IMR-90 (cell line): ENCODE measurements around the gene ADGRB3. TPM values are rescaled to one million over a fixed set of nuclear protein-coding genes. Genes with fewer than 3 reads are reported as not detected.

Source experiments
- ATAC-seq: fragments of 200-7000 bp; cut with Tn5 transposase; 2 replicates; pipeline ENCODE4 v1.9.1; 2020; ENCODE audit warnings: low read depth, mild to moderate bottlenecking, moderate library complexity
- BruUV-seq: library from RNA; stranded (reverse); fragments of 400-500 nt; replicated peaks from 2 replicates; lab custom pipeline; 2021; lab: Mats Ljungman, UMichigan
- CTCF ChIA-PET: fragments of 300-600 bp; formaldehyde crosslinking; extraction: SDS; loops from one replicate; lab custom pipeline; 2021; ENCODE audit warnings: antibody characterized with exemption; lab: Yijun Ruan, JAX
- POLR2A ChIA-PET: fragments of 300-600 bp; sonication (Branson Sonifier 250); formaldehyde crosslinking; loops from one replicate; lab custom pipeline; 2022; ENCODE audit warnings: antibody characterized with exemption; ENCODE audit not compliant: unreplicated experiment; lab: Charles Lee
- DNase-seq: peaks from one replicate; pipeline ENCODE4 v3.0.0; 2013
- H2AFZ ChIP-seq: replicated peaks from 2 replicates; pipeline ENCODE3; 2013; ENCODE audit warnings: low read length, mild to moderate bottlenecking; ENCODE audit not compliant: poor library complexity
- H2AK5ac ChIP-seq: 2 replicates; pipeline ENCODE4 v1.6.1; 2013; ENCODE audit warnings: low read depth, low read length, inconsistent platforms
- H2AK9ac ChIP-seq: replicated peaks from 2 replicates; pipeline ENCODE3; 2013; ENCODE audit warnings: mild to moderate bottlenecking, low read depth, low read length, moderate library complexity; ENCODE audit not compliant: poor library complexity
- H2BK120ac ChIP-seq: 2 replicates; pipeline ENCODE4 v1.6.1; 2013; ENCODE audit warnings: low read depth, low read length, inconsistent platforms
- H2BK15ac ChIP-seq: 3 replicates; pipeline ENCODE4 v1.6.1; 2013; ENCODE audit warnings: low read depth, low read length, inconsistent platforms
- H2BK20ac ChIP-seq: 2 replicates; pipeline ENCODE4 v1.6.1; 2013; ENCODE audit warnings: low read depth, mild to moderate bottlenecking, inconsistent platforms, low read length, moderate library complexity
- H2BK5ac ChIP-seq: 2 replicates; pipeline ENCODE4 v1.6.1; 2013; ENCODE audit warnings: mild to moderate bottlenecking, low read depth, low read length, inconsistent platforms; ENCODE audit not compliant: poor library complexity, severe bottlenecking
- H3K14ac ChIP-seq: replicated peaks from 2 replicates; pipeline ENCODE4 v1.6.1; 2013; ENCODE audit warnings: low read depth, low read length, inconsistent platforms
- H3K18ac ChIP-seq: 2 replicates; pipeline ENCODE4 v1.6.1; 2013; ENCODE audit warnings: low read depth, low read length, control low read depth
- H3K23ac ChIP-seq: 2 replicates; pipeline ENCODE4 v1.6.1; 2013; ENCODE audit warnings: low read depth, low read length, inconsistent platforms
- H3K27ac ChIP-seq: 2 replicates; pipeline ENCODE4 v1.5.1; 2013; ENCODE audit warnings: mild to moderate bottlenecking, control low read depth, low read length; ENCODE audit not compliant: insufficient read depth
- H3K27me3 ChIP-seq: 2 replicates; pipeline ENCODE4 v1.6.1; 2013; ENCODE audit warnings: low read length; ENCODE audit not compliant: control insufficient read depth, insufficient read depth
- H3K36me3 ChIP-seq: 2 replicates; pipeline ENCODE4 v1.6.1; 2013; ENCODE audit warnings: low read length, mixed read lengths; ENCODE audit not compliant: control insufficient read depth, insufficient read depth
- H3K4ac ChIP-seq: 2 replicates; pipeline ENCODE4 v1.6.1; 2013; ENCODE audit warnings: low read depth, low read length, inconsistent platforms
- H3K4me1 ChIP-seq: 2 replicates; pipeline ENCODE4 v1.6.1; 2013; ENCODE audit warnings: low read length, mixed read lengths; ENCODE audit not compliant: control insufficient read depth, insufficient read depth
- H3K4me2 ChIP-seq: 2 replicates; pipeline ENCODE4 v1.6.1; 2013; ENCODE audit warnings: low read depth, mild to moderate bottlenecking, control low read depth, low read length, moderate library complexity
- H3K4me3 ChIP-seq: 2 replicates; pipeline ENCODE4 v1.5.1; 2013; ENCODE audit warnings: low read depth, mild to moderate bottlenecking, control low read depth, low read length, moderate library complexity; ENCODE audit not compliant: insufficient read depth
- H3K56ac ChIP-seq: 2 replicates; pipeline ENCODE4 v1.6.1; 2013; ENCODE audit warnings: low read length, inconsistent platforms; ENCODE audit not compliant: insufficient read depth; ENCODE audit errors: extremely low read depth
- H3K79me1 ChIP-seq, 2 experiments: 2 replicates each; pipeline ENCODE4 v1.6.1; 2013; ENCODE audit warnings: low read length in 2 of 2, inconsistent platforms in 1 of 2, low read depth in 1 of 2
- H3K9ac ChIP-seq: 2 replicates; pipeline ENCODE4 v1.6.1; 2013; ENCODE audit warnings: low read depth, low read length, control low read depth
- H3K9me1 ChIP-seq: 2 replicates; pipeline ENCODE4 v1.6.1; 2013; ENCODE audit warnings: low read length, inconsistent platforms; ENCODE audit not compliant: insufficient read depth
- H3K9me3 ChIP-seq: 2 replicates; pipeline ENCODE4 v1.6.1; 2013; ENCODE audit warnings: low read length; ENCODE audit not compliant: control insufficient read depth, insufficient read depth
- H4K20me1 ChIP-seq: 2 replicates; pipeline ENCODE4 v1.6.1; 2013; ENCODE audit warnings: low read length, inconsistent platforms; ENCODE audit not compliant: insufficient read depth
- H4K5ac ChIP-seq: 2 replicates; pipeline ENCODE4 v1.6.1; 2013; ENCODE audit warnings: mild to moderate bottlenecking, low read depth, low read length, control low read depth
- H4K8ac ChIP-seq, 2 experiments: 2 replicates each; pipeline ENCODE4 v1.6.1; 2013; ENCODE audit warnings: low read depth in 2 of 2, low read length in 2 of 2, control low read depth in 1 of 2, inconsistent platforms in 1 of 2
- H4K91ac ChIP-seq: 2 replicates; pipeline ENCODE4 v1.6.1; 2013; ENCODE audit warnings: low read depth, low read length, inconsistent platforms; ENCODE audit not compliant: insufficient read depth
- BHLHE40 ChIP-seq: fragments of 150-350 bp; IDR thresholded peaks from 2 replicates; pipeline ENCODE4 v1.6.1; 2016; ENCODE audit warnings: mild to moderate bottlenecking, low read depth, low read length
- MAFK ChIP-seq: IDR thresholded peaks from 2 replicates; pipeline ENCODE4 v1.6.1; 2012; ENCODE audit warnings: low read depth, low read length, improper control_type of control experiment
- MAZ ChIP-seq: IDR thresholded peaks from 2 replicates; pipeline ENCODE4 v1.6.1; 2012; ENCODE audit warnings: low read depth, mild to moderate bottlenecking, low read length, improper control_type of control experiment, moderate library complexity, borderline replicate concordance
- MXI1 ChIP-seq: IDR thresholded peaks from 2 replicates; pipeline ENCODE4 v1.6.1; 2012; ENCODE audit warnings: low read depth, mild to moderate bottlenecking, low read length, moderate library complexity, borderline replicate concordance
- RCOR1 ChIP-seq: IDR thresholded peaks from 2 replicates; pipeline ENCODE4 v1.6.1; 2012; ENCODE audit warnings: mild to moderate bottlenecking, low read length, improper control_type of control experiment; ENCODE audit not compliant: insufficient replicate concordance
- WGBS, 2 experiments: methylation state at CpG; one replicate each; pipeline versions ENCODE4 v1.1.5 to v1.1.7; 2013; ENCODE audit warnings: missing lambda C conversion rate in 2 of 2; ENCODE audit not compliant: insufficient read length in 1 of 2; ENCODE audit errors: extremely low coverage in 2 of 2; 5-methylcytosine and 5-hydroxymethylcytosine counted together
- dilution Hi-C: fragments of 300-500 bp; cut with HindIII; formaldehyde crosslinking; loops from one replicate; pipeline ENCODE4 v1.14.3; 2018; ENCODE audit warnings: low sequenced_read_pairs; ENCODE audit not compliant: unreplicated experiment
- in situ Hi-C: fragments of 300-500 bp; cut with MboI; formaldehyde crosslinking; loops from 3 replicates; pipeline ENCODE4 v1.14.3; 2019; ENCODE audit warnings: low sequenced_read_pairs, inconsistent platforms, mixed read lengths
- intact Hi-C: fragments of 100-400 bp; cut with micrococcal nuclease; formaldehyde crosslinking; loops from 2 replicates; pipeline ENCODE4 v1.10.0; 2022
- polyA plus RNA-seq, 3 experiments: library from polyadenylated mRNA; depleted of rRNA; stranded (reverse); fragments of >200 nt; gene quantifications; 2 replicates each; pipeline ENCODE4 v1.2.3, GENCODE V29; 2012; ENCODE audit warnings: low replicate concordance in 1 of 3
- total RNA-seq: library from RNA; depleted of rRNA; stranded (reverse); fragments of >200 nt; gene quantifications from 2 replicates; pipeline ENCODE4 v1.2.3, GENCODE V29; 2012

Gene ADGRB3
- total and polyA plus RNA-seq, 2 of the 4 experiments (the other 2 are of a cell fraction) = not detected

GRCh38 chr6:69362209-69362608 is 727.1 kb downstream of the ADGRB3 start:
- Histone ChIP-seq H3K79me1 (no peaks in the 10 kb centered on the region), H3K9ac (no peak overlapping the region), H4K20me1 (no peaks in the 10 kb centered on the region), H3K4ac (no peak overlapping the region), H3K23ac (no peak overlapping the region), H4K5ac (no peak overlapping the region), H3K4me2 (no peak overlapping the region), H2AK5ac (no peak overlapping the region), H3K9me3 (no peaks in the 10 kb centered on the region), H4K8ac (no peak overlapping the region), H3K9me1 (no peaks in the 10 kb centered on the region), H2BK5ac (no peak overlapping the region), H3K27me3 (no peaks in the 10 kb centered on the region), H2BK20ac (no peak overlapping the region), H2BK120ac (no peak overlapping the region), H4K91ac (no peak overlapping the region), H2BK15ac (no peak overlapping the region), H3K18ac (no peak overlapping the region), H3K14ac (no peak overlapping the region), H3K4me3 (no peak overlapping the region), H2AFZ (no peak overlapping the region), H3K56ac (no peak overlapping the region), H3K27ac (no peak overlapping the region), H2AK9ac (no peak overlapping the region), H3K36me3 (no peaks in the 10 kb centered on the region), H3K4me1 (no peaks in the 10 kb centered on the region)
- dilution Hi-C loops = no loop called here
- intact Hi-C loops = no loop called here
- POLR2A ChIA-PET = no interaction called here
- DNase-seq (no peak), ATAC-seq (no peak)
- CTCF ChIA-PET = no interaction called here
- in situ Hi-C loops = no loop called here
- BruUV-seq = no TSS peak
- WGBS, 2 experiments = no CpG with 5 or more reads among the region's 3 CpGs
- TF ChIP-seq MAZ = no peak
- no peak for TF ChIP-seq BHLHE40
- no peak for TF ChIP-seq MAFK
- no peak for TF ChIP-seq RCOR1
- no peak for TF ChIP-seq MXI1
